Activated T-cell treated with anti-CD3 and anti-CD28 coated beads for 24 hours (primary cell): ENCODE results near the gene RACGAP1.
"Not testable (repeated sequence)": the region's sequence is repeated elsewhere in the genome, so short reads cannot be mapped to it uniquely, and the experiment has no call there.

ENCODE experiments used
- DNase-seq: peaks from one replicate; pipeline ENCODE4 v3.0.0-alpha.2; 2020; ENCODE audit warnings: low read depth

Gene RACGAP1

DNA sequence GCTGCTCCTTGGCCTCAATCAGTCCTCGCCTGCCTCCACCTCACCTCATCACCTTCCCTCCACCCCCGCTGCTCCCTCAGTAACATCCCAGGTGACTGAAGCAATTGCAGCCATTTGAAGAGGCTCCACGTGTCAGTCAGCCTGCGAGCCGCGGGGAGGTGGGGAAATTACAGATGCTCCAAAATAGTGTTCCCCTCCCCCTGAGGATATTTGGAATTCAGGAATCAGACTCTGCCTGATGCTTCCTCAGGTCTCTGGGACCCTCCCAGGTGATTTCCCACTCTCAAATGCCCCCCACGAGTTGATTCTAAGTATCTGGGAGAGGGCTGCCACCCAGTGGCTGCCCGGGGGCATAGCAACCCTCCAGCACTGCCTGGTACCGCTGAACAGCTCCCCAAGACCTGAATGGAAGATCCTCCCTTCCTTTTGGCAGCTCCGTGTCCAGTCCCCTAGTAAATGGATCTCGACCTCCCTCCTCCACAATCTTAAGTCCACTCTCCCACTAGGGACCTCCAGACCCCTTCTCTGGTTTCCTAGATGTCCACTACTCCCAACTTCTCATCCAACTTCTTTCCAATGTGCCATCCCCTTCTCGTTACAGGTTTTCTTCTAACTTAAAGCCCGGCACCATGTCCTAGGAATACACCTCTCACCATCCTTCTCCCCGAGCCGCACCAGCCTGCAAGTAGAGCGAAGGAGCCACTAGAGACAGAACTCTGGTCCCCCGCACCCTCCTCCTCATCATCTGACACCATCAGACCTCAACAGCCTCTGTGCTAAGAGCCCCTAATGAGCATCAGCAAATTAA is 30.7 kb upstream of the RACGAP1 start:
- DNase-seq: peak; percentile 56

DNA sequence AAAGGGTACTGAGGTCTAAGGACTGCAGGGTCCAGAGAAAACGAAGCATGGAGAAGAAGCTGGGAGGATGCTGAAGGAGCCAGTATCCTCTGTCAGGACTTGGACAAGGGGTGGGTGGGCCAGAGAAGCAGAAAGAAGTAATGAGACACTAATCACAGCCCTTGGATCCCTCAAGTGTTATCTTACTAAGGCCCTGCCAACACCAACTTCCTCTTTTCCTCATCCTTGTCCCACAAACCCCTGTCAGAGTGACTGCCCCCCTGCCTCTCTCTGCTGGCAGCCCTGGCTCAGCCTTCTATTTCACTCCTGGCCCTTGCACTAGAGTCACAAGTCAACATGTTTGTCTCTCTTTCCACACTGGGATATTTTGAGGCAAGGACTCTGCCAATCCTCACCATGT is 28.3 kb upstream of the RACGAP1 start:
- no peak for DNase-seq

DNA sequence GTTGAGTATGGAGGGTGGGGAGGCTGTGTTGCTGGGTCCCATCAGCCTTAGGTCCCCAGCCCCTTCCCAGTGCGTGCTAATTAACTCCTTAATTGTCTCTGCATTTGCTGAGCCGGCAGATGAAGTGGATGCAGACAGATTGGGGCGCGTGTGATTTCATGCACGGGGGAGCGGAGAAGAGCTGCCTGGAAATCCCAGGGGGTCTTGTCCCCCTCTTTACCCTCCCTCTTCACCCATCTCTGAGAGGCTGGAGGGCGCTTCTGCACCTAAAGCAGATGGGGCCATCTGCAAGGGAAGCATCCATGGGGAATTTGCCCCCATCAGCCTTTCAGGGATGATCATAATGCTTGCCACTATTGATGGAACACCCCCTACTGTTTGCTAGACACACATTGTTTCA is 27.7 kb upstream of the RACGAP1 start:
- no peak for DNase-seq

DNA sequence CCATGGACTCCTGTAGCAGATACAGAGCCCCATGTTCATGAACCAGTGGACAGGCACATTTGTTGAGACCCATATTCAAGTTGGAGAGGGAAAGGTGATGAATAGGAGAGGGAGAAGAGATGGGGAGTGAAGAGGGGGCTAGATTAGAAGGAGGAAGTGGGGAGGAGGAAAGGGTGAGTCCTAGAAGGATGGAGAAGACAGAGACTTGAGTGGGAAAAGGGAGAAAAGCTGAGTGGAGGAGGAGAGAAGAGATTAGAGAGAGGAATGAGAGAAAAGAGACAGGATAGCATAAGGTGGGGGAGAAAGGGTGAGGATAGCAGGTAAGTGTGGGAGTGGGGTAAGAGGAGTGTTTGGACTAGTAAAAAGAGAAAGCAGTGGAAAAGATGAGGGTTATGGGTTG is 27.2 kb upstream of the RACGAP1 start:
- no peak for DNase-seq

DNA sequence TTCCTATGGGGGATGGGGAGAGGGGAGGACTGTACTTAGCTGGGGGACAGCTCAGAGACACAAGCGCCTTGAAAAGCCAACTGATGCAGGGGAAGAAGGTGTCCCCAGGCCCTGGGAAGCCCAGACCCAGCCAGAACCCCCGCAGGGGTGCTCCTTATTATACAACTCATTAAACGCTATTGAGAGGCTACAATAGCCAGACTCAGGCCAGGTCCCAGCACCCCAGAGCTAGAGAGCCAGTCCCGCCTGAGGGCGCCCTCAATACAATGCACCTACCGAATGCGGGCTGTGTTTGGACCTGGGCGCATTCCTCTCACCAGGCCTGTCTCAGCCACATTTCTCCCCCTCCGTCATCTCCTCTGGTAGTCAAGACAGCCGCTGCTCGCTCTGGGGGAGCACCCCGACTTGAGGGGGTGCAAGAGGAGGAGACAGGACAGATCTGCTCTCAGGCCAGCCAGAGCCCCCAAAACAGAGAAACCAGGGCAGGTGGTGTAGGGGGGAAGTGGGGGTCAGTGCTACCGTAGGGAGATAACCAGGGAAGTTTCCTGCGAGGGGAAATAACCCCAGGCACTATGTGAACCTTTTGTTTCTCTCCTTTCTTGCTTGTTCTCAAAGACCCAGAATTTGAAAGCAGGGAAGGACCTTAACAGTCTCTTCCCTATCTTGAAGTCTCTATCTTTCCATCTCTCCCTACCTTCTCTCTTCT is 26.0 kb upstream of the RACGAP1 start:
- DNase-seq: no peak

DNA sequence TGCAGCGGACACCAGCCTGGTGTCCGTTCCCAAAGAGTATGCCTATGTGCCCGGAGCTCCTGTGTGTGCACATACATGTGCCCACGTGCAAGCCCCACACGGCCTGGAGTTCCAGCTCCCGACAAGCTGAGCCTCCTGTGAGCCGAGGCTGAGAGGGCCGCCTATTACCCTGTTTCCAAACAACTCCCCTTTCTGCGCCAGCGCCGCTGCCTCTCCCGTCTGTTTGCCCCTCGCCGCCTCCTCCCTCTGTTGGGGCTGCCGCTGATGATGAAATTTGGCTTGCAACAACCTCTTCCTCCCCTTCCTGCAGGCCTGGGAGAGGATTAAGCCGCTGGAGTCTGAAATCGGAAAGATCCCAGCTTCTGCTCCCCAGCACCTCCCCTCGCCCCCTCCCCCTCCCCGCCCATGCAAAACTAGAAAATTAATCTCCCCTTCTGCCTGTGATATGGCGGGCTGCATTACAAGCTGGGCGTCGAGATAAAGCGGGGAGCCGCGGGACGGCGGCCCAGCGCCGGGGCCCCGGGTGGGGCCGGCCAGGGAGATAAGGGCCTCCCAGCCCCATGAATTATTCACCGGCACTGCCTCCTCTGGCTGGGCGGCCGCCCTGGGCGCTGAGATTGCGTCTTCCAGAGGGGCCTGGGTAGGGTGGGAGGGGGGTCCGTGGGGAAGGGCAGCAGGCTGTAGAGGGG is 25.3 kb upstream of the RACGAP1 start:
- no peak for DNase-seq

DNA sequence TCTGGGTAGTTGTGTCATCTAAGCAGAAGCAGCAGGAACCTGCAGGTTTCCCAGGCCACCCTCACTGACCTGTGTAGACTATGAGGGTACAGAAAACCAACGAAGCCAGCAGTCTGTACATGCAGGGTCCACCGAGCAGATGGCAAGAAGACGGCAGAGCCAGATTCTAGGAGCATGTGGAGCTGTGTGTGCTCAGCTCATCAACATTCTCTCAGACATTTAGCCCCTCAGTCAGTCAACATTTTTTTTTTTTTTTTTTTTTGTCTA is 24.8 kb upstream of the RACGAP1 start:
- DNase-seq: no peak

DNA sequence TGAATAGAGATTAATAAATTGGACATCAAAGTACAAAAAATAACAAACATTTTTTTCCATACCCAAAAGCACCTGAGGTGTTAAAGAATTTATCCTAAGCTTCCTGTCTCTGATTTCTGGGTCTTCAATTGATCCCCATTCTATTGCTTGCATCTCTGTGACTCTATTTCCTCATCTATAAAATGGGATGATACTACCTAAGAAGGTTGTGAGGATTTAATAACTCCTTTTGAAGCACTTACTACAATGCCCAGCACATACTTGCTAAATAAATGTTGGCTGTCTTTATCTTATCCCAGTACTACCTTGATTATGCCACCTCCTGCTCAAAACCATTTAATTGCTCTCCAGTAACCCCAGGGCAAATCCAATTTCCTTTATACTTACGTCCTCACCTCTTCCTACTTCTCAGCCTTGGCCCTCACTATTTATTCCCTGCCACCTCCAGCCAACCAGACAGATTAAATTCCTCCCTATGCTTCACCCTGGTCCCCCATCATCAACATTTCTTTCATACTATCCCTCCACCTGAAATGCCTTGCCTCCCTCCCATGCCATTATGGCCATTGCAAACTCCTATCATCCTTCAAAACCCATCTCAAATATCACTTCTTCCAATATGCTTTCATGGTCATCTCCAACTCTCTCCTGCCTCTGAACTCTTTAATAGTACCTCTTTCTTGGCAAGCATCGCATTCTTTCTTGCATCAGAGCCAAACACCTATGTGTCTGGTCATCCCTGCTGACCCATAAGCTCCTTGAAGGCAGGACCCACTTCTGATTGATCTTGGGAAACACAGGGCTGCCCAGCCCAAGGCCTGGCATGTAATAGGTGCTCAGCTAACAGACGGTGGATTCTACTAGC is 24.2 kb upstream of the RACGAP1 start:
- no peak for DNase-seq

DNA sequence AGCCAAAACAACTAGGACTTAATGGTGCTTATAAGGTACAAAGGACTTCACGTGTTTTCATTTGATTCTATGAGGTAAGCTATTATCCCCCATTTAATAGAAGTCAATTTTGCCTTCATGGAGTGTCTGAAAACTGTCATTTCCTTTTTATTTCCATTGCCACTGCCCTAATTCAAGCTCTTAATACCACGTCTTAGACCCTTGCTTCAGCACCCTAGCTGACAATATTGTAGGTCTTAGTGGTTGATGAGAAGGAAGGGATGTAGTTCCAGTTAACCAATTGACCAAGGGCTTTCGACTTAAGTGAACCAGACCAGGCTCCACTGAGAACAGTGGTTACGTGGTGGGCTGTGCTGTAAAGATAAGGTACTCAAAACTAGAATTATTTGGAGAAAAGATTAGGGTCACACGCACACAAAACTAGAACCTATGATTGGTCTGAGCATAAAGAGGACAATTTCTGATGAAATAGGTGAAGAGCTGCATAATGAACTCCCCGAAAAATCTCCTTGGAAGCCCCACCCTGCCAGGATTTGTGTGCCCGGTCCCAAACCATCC is 22.5 kb upstream of the RACGAP1 start:
- DNase-seq: no peak

DNA sequence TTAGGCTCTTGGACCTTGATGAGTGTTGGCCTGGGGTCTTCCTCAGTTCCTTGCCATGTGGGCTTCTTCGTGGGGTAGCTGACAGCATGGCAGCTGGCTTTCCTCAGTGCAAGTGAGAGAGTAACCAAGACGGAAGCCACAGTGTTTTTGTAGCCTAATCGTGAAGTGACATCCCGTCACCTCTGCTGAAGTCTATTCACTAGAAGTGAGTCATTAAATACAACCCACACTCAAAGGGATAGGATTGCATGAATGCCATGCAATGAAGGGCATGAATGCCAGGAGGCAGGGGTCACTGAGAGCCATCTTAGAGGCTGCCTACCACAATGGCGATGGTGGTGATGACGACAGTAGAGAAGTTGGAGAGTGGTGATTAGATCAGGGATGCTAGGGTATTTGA is 18.6 kb upstream of the RACGAP1 start:
- no peak for DNase-seq

DNA sequence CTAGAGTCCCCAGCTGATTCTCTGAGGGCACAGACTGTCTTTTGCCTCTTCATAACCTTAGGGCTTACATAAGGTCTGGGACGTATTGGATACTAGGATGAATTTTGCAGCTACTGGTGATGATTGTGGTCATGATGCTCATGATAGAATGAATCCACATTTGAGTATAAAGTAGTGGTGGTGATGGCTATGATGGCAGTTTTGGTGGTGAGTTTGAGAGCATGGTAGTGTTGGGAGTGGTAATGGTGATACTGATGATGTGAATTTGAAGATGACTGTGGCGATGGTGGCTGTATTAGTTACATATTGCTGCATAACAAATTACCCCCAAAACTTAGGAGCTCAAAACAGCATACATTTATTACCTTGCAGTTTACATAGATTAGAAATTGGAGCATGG is 18.0 kb upstream of the RACGAP1 start:
- DNase-seq: no peak

DNA sequence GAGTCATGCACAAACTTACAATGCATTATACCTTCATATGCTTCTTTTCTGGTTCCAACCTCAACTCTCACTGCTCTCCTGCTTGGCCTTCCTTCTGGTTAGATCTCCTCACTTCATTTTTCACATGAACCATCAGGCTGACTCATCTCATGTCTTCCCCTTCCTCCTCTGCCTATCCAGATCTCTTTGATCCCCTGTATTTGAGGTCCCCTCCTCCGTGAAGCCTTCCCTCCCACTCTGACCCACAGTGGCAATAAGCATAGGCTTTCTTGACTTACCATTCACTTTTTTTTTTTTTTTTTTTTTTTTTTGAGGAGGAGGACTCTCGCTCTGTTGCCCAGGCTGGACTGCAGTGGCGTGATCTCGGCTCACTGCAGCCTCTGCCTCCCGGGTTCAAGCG is 17.4 kb upstream of the RACGAP1 start:
- DNase-seq: no peak

DNA sequence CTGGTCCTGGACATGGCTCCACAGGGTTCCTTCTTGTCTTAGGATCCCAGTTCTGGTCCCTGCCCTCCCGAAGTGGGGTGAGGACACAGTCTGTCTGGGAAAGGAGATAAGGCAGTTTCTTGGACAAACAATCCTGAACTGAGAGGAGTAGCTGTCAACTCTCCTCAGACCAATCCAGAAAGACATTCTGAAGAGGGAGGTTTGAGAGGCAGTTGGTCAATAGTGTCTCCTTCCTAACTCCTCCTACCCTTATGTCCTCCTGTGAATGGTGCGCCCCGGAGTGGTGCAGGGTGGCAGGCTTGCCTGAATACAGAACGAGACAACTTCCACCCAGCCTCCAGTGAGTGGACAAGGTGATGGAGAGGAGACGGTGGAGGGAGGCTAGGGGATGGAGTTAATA is 16.7 kb upstream of the RACGAP1 start:
- DNase-seq: no peak

DNA sequence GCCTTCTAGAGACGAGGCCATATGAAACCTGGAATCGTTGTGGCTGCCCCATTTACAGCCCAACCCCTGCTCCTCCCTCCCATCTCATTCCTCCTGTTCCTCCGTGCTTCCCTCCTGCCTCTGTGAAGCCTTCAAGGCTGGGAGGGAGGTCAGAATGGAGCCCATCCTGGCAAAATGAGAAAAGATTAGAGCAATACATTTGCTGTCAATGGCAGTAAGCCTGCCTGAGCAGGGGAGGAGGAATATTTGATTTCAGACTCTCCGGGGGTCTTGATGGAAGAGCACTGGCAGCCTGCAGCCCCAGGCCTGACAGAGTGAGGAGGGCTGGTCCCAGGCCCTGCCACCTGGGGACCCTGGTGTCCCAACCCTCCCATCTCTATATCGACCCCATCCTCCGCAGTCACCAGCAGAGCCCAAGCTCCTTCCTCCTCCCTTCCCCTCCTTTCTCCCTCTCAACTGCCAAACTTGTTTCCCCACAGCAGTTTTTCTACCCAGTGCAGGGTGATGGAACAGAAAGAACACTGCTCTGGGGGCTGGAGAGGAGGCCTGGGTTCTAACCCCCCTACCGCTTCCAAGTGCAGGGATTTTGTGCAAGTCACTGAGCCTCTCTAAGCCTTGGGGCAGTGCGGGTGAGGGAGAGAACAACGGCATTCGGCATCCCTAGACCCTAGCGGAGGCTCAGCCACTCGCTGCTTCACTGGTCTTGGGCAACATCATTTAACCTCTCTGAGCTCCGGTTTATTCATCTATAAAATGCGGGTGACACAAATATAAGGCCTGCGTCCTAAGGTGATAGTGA is 16.0 kb upstream of the RACGAP1 start:
- DNase-seq: no peak

DNA sequence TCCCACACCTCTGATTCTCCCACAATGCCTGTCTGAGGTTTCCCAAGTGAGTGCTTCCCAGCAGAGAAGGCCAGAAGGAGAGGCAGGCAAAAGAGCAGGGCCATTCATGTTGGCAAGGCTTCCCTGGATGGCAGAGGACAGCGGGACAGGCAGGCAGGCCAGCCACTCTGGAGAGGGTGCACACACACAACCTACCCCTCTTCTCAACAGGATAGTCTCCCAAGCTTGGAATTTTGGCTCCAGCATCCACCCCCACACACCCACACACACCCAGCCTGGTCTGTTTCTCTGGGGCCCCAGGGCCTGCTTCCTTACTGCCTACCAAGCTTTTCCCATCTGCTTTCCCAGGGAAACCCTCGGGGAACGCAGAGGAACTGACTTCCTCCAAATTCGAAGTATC is 15.4 kb upstream of the RACGAP1 start:
- DNase-seq: no peak

DNA sequence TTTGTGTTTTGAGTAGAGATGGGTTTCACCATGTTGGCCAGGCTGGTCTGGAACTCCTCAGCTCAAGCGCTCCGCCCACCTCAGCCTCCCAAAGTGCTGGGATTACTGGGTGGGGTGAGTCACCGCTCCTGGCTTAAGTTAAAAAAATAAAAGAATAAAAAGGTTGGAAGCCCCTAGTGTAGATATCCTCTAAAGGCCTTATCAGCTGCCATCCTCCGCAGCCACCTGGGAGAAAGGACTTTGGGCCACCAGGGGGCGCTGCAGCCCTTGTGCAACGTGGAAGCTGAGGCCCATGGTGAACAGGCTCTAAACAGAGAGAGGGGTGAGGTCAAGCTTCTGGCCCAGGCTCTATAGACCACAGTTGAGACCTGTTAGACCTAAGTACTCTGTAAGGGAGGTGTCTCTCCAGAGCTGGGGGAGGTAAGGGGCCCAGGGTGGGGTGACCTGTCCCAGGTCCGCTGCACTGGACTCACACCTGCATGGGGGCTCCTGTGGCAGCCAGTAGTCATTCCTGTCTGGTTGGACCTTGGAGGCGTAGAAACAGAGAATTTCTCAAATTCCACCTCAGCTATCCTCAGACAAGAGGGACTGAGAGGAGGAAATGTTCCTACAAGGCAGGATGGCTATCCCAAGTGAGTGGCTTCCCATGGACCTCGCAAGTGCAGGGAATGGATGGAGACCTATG is 14.0 kb upstream of the RACGAP1 start:
- DNase-seq: peak; percentile 79

DNA sequence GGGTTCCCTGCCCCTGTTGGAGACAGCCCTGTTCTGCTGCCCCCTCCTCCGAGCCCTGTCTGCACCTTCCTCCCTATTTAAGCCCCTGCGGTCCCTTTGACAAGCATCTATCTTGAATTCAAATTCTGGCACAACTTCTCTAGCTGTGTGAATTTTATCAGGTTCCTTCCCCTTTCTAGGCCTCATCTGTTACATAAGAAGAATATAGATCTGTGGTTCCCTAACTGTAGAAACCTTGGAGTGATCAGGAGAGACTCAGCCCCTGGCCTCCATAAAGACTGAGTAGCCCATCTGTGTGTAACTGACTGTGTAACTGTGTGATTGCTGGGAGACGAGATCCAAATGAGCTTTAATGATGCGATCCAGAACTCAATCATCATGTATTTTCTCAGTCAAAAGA is 13.0 kb upstream of the RACGAP1 start:
- DNase-seq: no peak

DNA sequence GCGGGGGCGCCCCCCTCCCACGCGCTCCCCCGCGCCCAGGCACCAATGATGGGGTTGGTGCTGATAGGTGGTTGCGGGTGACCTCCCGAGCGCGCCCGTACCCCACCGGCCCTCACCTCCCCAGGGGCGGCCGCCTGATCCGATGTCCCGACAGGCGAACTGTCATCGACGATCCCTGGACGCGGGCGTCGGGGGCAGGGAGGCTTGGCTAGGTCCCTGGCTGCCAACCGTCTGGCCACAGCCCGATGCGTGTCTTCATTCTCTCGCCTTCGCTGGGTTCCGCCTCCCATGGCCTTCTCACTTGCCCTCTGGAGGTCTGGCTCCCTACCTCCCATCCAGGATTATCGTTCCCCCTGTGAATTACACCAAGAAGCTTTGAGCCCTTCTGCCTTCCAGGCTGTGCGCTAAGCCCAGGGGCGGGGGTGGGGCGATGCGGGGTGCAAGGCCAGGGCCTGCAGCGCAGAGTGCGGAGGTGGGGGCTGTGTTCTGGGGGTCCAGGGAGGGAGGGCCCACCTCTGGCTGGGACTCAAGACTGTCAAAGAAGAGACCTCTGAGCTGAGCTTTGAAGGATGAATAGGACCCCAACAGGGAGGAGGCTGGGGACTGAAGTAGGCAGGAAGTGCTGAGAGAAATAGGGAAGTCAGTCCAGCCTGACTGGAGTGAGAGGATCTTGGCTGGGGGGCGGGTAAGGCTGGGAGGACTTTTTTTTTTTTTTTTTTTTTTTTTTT is 7.7 kb upstream of the RACGAP1 start:
- no peak for DNase-seq

DNA sequence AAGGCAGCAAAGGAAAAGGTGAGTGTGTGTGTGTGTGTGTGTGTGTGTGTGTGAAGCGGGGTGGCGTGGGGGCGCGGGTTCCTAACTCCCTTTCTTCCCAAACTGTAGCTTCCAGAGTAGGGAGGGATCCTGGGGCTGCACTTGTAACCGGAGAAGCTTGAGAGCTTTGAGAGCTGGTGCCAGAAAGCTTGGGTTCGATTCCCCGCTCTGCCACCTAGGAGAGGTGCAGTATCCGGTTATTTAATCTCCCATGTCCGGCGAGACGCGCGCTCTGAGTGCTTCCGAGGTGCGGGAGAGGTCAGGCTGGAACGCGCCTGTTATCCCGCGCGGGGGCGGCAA is 7.2 kb upstream of the RACGAP1 start:
- no peak for DNase-seq

DNA sequence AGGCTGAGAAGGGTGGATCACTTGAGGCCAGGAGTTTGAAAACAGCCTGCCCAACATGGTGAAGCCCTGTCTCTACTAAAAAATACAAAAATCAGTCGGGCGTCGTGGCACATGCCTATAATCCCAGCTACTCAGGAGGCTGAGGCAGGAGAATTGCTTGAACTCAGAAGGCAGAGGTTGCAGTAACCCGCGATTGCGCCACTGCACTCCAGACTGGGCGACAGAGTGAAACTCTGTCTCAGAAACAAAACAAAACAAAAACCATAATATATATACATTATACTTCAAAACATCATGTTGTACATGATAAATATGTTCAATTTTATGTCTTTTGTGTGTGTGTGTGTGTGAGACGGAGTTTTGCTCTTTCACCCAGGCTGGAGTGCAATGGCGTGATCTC is 5.2 kb upstream of the RACGAP1 start:
- DNase-seq: not testable (repeated sequence)
